ENCODE data around the gene ANO8. TPM values are rescaled to one million over a fixed set of nuclear protein-coding genes. Genes with fewer than 3 reads are reported as not detected.

ANO8 gene
- total and polyA plus RNA-seq, 2 donors from 2014 or later: 3.0 to 12.1 TPM

GRCh38 chr19:17357724-17358123, 23.1 kb upstream of the ANO8 start:
- FAIRE-seq (no peak), DNase-seq (no peak)
- no peaks in the 10 kb centered on the region for H3K4me1 ChIP-seq (ENCODE audit: control insufficient read depth in 2 of 3, insufficient read depth in 2 of 3, low read depth in 1 of 3, low read length in 3 of 3)
- H3K27ac ChIP-seq (ENCODE audit: low read depth in 2 of 2, low read length in 2 of 2): peak overlapping the region in 1 of 2 donors; percentile 37
- no peaks in the 10 kb centered on the region for H3K27me3 ChIP-seq (ENCODE audit: control insufficient read depth, insufficient read depth, low read length)
- intact Hi-C loops (cut with DNase I): no loop called here
- no peaks in the 10 kb centered on the region for H3K9me3 ChIP-seq (ENCODE audit: control insufficient read depth in 2 of 3, insufficient read depth in 1 of 3, low read length in 3 of 3)
- H3K9ac ChIP-seq (ENCODE audit: low read length in 3 of 3): no peak overlapping the region
- no peak for TF ChIP-seq CTCF (IDR thresholded peaks at IDR 0.05; ENCODE audit: borderline replicate concordance, extremely low read depth, insufficient read depth)
- no peaks in the 10 kb centered on the region for H3K36me3 ChIP-seq (ENCODE audit: control insufficient read depth in 2 of 3, insufficient read depth in 3 of 3, low read length in 3 of 3)
- no peak overlapping the region for H3K4me3 ChIP-seq (ENCODE audit: low read length in 3 of 3)

GRCh38 chr19:17357078-17357666, 22.5 kb upstream of the ANO8 start:
- H3K4me3 ChIP-seq (ENCODE audit: low read length in 3 of 3): no peak overlapping the region
- TF ChIP-seq CTCF (IDR thresholded peaks at IDR 0.05; ENCODE audit: borderline replicate concordance, extremely low read depth, insufficient read depth): no peak
- no peak for DNase-seq
- FAIRE-seq: no peak
- peaks cover 0 to 3% (median 0%) of the 10 kb centered on the region in 3 donors for H3K4me1 ChIP-seq (ENCODE audit: control insufficient read depth in 2 of 3, insufficient read depth in 2 of 3, low read depth in 1 of 3, low read length in 3 of 3)
- no peaks in the 10 kb centered on the region for H3K36me3 ChIP-seq (ENCODE audit: control insufficient read depth in 2 of 3, insufficient read depth in 3 of 3, low read length in 3 of 3)
- no peaks in the 10 kb centered on the region for H3K27me3 ChIP-seq (ENCODE audit: control insufficient read depth, insufficient read depth, low read length)
- no peak overlapping the region for H3K27ac ChIP-seq (ENCODE audit: low read depth in 2 of 2, low read length in 2 of 2)
- intact Hi-C loops (cut with DNase I): no loop called here
- H3K9ac ChIP-seq (ENCODE audit: low read length in 3 of 3): no peak overlapping the region
- no peaks in the 10 kb centered on the region for H3K9me3 ChIP-seq (ENCODE audit: control insufficient read depth in 2 of 3, insufficient read depth in 1 of 3, low read length in 3 of 3)

- Histone ChIP-seq H3K27ac (ENCODE audit: low read depth in 2 of 2, low read length in 2 of 2) (no peak overlapping the region), H3K4me1 (ENCODE audit: control insufficient read depth in 2 of 3, insufficient read depth in 2 of 3, low read depth in 1 of 3, low read length in 3 of 3) (peaks cover 0 to 3% (median 0%) of the 10 kb centered on the region in 3 donors), H3K36me3 (ENCODE audit: control insufficient read depth in 2 of 3, insufficient read depth in 3 of 3, low read length in 3 of 3) (no peaks in the 10 kb centered on the region), H3K4me3 (ENCODE audit: low read length in 3 of 3) (no peak overlapping the region), H3K9ac (ENCODE audit: low read length in 3 of 3) (no peak overlapping the region), H3K9me3 (ENCODE audit: control insufficient read depth in 2 of 3, insufficient read depth in 1 of 3, low read length in 3 of 3) (no peaks in the 10 kb centered on the region), H3K27me3 (ENCODE audit: control insufficient read depth, insufficient read depth, low read length) (no peaks in the 10 kb centered on the region)
- no peak for TF ChIP-seq CTCF (IDR thresholded peaks at IDR 0.05; ENCODE audit: borderline replicate concordance, extremely low read depth, insufficient read depth)
- FAIRE-seq: no peak
- intact Hi-C loops (cut with DNase I): no loop called here
- no peak for DNase-seq
Measured at GRCh38 chr19:17353386-17353785, 18.7 kb upstream of the ANO8 start.
